Endothelial cell of umbilical vein (primary cell): ENCODE results near the gene EML1.

Source experiments
- CTCF ChIP-seq, 2 donors: IDR thresholded peaks; 1 replicate in 1 of 2; 2 replicates in 1 of 2; pipeline ENCODE4 v1.5.1; 2011; ENCODE audit warnings: low read length in 2 of 2, mild to moderate bottlenecking in 2 of 2, moderate library complexity in 2 of 2, control low read depth in 1 of 2, inconsistent platforms in 1 of 2, low read depth in 1 of 2; ENCODE audit not compliant: insufficient read depth in 1 of 2; ENCODE audit errors: extremely low read depth in 1 of 2
- EZH2 ChIP-seq: IDR thresholded peaks from 2 replicates; pipeline ENCODE4 v1.6.1; 2012; ENCODE audit warnings: borderline replicate concordance, low read depth, mild to moderate bottlenecking, moderate library complexity, low read length, inconsistent platforms; ENCODE audit not compliant: severe bottlenecking
- MAX ChIP-seq: IDR thresholded peaks from 2 replicates; pipeline ENCODE4 v1.6.1; 2011; ENCODE audit not compliant: insufficient read depth, insufficient read length
- MYC ChIP-seq: IDR thresholded peaks from one replicate; pipeline ENCODE4 v1.6.1; 2011; ENCODE audit warnings: mild to moderate bottlenecking, low read depth, low read length
- POLR2A ChIP-seq: IDR thresholded peaks from 2 replicates; pipeline ENCODE4 v1.6.1; 2012; ENCODE audit warnings: low read depth, mild to moderate bottlenecking, control low read depth, low read length
- POLR2AphosphoS5 ChIP-seq: IDR thresholded peaks from 2 replicates; pipeline ENCODE4 v1.6.1; 2012; ENCODE audit warnings: low read depth, mild to moderate bottlenecking, control low read depth, low read length, moderate library complexity; ENCODE audit not compliant: insufficient read depth

- no peak for TF ChIP-seq EZH2
- TF ChIP-seq CTCF (IDR thresholded peaks at IDR 0.05; ENCODE audit: extremely low read depth in 1 of 2, insufficient read depth in 1 of 2, low read depth in 1 of 2, low read length in 2 of 2), result no peak
- no peak for TF ChIP-seq MYC
- TF ChIP-seq POLR2A, result no peak
- TF ChIP-seq MAX, result no peak
- TF ChIP-seq POLR2AphosphoS5, result no peak
Measured at GRCh38 chr14:99822800-99823455, 29.7 kb downstream of the EML1 start.
